ENCODE results near the gene DOK1. TPM values are rescaled to one million over a fixed set of nuclear protein-coding genes. Genes with fewer than 3 reads are reported as not detected.
"Not testable (repeated sequence)": the region's sequence is repeated elsewhere in the genome, so short reads cannot be mapped to it uniquely, and the experiment has no call there.

Gene DOK1
- total and polyA plus RNA-seq, 7 donors, result 16.1 to 24.9 (median 18.2) TPM

DNA sequence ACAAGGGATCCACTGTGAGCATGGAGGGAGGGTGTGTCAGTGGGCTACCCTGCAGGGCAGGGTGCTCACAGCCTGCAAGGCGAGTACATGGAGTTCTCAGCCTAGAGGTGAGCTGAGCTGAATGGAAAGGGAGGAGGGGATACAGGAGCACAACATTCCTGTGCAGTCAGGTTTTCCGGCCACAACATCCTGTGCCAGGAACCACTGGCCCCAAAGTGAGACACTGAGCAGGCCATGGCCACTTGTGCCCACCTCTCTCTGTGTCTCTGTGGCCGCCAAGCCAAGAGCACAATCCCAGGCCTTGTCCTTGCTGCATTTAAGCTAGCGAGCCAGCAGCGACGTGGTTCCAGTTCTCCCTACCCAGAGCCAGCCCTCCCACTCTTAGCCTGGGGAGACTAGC, 6.1 kb downstream of the DOK1 start:
- DNase-seq, result no peak
- intact Hi-C loops (cut with DNase I), result no loop called here
- WGBS, 2 donors, result 78 to 84% methylated on average over 6 of the region's 6 CpGs
- no peak for TF ChIP-seq POLR2AphosphoS5 (IDR thresholded peaks at IDR 0.05)
- no peak for TF ChIP-seq POLR2A (IDR thresholded peaks at IDR 0.05)
- no peak for TF ChIP-seq EP300 (IDR thresholded peaks at IDR 0.05)
- TF ChIP-seq, protein P1, sequence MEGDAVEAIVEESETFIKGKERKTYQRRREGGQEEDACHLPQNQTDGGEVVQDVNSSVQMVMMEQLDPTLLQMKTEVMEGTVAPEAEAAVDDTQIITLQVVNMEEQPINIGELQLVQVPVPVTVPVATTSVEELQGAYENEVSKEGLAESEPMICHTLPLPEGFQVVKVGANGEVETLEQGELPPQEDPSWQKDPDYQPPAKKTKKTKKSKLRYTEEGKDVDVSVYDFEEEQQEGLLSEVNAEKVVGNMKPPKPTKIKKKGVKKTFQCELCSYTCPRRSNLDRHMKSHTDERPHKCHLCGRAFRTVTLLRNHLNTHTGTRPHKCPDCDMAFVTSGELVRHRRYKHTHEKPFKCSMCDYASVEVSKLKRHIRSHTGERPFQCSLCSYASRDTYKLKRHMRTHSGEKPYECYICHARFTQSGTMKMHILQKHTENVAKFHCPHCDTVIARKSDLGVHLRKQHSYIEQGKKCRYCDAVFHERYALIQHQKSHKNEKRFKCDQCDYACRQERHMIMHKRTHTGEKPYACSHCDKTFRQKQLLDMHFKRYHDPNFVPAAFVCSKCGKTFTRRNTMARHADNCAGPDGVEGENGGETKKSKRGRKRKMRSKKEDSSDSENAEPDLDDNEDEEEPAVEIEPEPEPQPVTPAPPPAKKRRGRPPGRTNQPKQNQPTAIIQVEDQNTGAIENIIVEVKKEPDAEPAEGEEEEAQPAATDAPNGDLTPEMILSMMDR (IDR thresholded peaks at IDR 0.05), result no peak
- Histone ChIP-seq H3K4me1 (peaks cover 0 to 5% (median under 1%) of the 10 kb centered on the region in 4 donors), H3K9me3 (no peaks in the 10 kb centered on the region), H3K27me3 (peaks cover 0 to 8% (median 0%) of the 10 kb centered on the region in 3 donors), H3K36me3 (no peaks in the 10 kb centered on the region), H3K27ac (no peak overlapping the region), H3K4me3 (no peak overlapping the region)

DNA sequence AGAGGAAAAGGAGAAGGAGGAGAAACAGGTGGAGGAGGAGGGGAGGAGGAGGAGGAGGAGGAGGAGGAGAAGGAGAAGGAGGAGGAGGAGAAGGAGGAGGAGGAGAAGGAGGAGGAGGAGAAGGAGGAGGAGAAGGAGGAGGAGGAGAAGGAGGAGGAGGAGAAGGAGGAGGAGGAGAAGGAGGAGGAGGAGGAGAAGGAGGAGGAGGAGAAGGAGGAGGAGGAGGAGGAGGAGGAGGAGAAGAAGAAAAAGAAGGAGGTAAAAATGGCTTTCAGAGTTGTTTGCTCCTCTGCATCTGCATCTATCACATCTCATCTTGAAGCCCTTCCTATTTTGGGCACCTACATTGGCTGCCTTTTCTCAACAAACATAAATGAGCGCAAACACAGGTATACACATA, 6.5 kb downstream of the DOK1 start:
- H3K4me1 ChIP-seq; H3K27ac ChIP-seq; DNase-seq; H3K27me3 ChIP-seq; intact Hi-C loops (cut with DNase I); H3K9me3 ChIP-seq; H3K36me3 ChIP-seq; H3K4me3 ChIP-seq: not testable (repeated sequence)
- WGBS, 2 donors, result 95 to 98% methylated on average over 1 of the region's 1 CpG

GRCh38 chr2:74562126-74562775, 7.7 kb downstream of the DOK1 start:
- H3K36me3 ChIP-seq, result no peaks in the 10 kb centered on the region
- TF ChIP-seq POLR2AphosphoS5 (IDR thresholded peaks at IDR 0.05) (no peak), EP300 (IDR thresholded peaks at IDR 0.05) (no peak), POLR2A (IDR thresholded peaks at IDR 0.05) (no peak)
- TF ChIP-seq, protein P1 (IDR thresholded peaks at IDR 0.05), result no peak
- peaks cover 0 to 9% (median 1%) of the 10 kb centered on the region in 4 donors for H3K4me1 ChIP-seq
- no peak overlapping the region for H3K4me3 ChIP-seq
- H3K9me3 ChIP-seq, result no peaks in the 10 kb centered on the region
- intact Hi-C loops (cut with DNase I), result no loop called here
- 86 to 88% methylated on average over 7 of the region's 7 CpGs for WGBS, 2 donors
- H3K27me3 ChIP-seq, result peaks cover 0 to 8% (median 0%) of the 10 kb centered on the region in 3 donors
- H3K27ac ChIP-seq, result no peak overlapping the region
- no peak for DNase-seq

DNA sequence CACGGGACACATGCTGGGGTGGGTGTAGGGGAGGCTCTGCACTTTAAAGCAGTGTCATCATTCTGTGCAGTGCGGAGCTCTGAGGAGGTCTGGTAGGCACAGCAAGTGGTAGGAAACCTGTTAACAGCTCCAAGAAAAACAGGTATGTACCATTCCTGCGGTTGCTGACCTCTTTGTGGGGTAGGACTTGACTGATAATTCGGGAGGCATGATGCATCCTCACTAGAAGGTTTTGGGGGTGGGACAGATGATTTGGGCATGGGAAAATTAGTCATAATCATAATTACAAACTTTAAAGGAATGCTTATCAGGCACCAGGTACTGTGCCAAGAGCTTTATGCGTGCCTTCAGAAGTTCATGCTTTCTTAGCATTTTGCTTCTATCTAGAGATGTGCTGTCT, 9.7 kb downstream of the DOK1 start:
- intact Hi-C loops (cut with DNase I), result no loop called here
- H3K9me3 ChIP-seq, result no peaks in the 10 kb centered on the region
- peaks cover 0 to 15% (median 11%) of the 10 kb centered on the region in 4 donors for H3K4me1 ChIP-seq
- no peak for DNase-seq
- no peak overlapping the region for H3K27ac ChIP-seq
- WGBS, 2 donors, result 89 to 91% methylated on average over 5 of the region's 5 CpGs
- no peak overlapping the region for H3K4me3 ChIP-seq
- TF ChIP-seq, protein P1 (IDR thresholded peaks at IDR 0.05), result no peak
- TF ChIP-seq EP300 (IDR thresholded peaks at IDR 0.05) (no peak), POLR2AphosphoS5 (IDR thresholded peaks at IDR 0.05) (no peak), POLR2A (IDR thresholded peaks at IDR 0.05) (no peak)
- no peaks in the 10 kb centered on the region for H3K36me3 ChIP-seq
- H3K27me3 ChIP-seq, result peaks cover 0 to 8% (median 0%) of the 10 kb centered on the region in 3 donors

DNA sequence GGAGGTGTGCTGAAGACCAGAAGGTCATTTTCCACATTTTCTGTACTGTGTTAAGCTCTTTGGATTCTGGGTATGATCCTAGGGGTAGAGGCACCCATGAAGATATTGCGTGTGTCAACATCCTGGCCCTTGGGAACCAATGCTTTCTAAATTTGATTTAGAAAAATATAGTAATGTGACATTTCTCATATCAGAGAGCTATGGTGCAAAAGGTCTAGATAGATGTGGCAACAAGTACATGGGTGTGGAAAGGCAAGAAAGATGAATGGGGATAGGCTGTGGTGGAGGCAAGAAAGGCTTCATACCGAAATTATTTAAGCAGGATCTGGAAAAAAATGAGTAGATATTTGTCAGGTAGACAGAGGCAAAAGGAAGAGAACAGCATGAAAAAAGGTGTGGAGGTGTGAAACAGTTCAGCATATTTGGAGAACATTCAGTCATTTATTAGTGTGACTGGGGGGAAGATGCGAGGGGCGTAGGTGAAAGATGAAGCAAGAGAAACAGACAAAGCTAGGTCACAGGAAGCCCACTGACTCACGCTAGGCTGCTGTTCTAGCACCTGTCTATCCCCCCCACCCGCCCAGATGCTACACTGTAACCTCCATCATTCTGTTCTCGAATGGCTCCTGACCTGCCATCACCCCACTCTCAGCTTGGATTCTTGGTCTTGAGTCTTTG, 11.7 kb downstream of the DOK1 start:
- Histone ChIP-seq H3K27me3 (peaks cover 0 to 8% (median 0%) of the 10 kb centered on the region in 3 donors), H3K4me1 (peaks cover 0 to 15% (median 11%) of the 10 kb centered on the region in 4 donors), H3K4me3 (no peak overlapping the region), H3K36me3 (no peaks in the 10 kb centered on the region), H3K27ac (peak overlapping the region in 2 of 4 donors; percentile 65 to 67), H3K9me3 (no peaks in the 10 kb centered on the region)
- no peak for DNase-seq
- WGBS, 2 donors, result 73 to 84% methylated on average over 7 of the region's 7 CpGs
- TF ChIP-seq, protein P1 (IDR thresholded peaks at IDR 0.05), result no peak
- intact Hi-C loops (cut with DNase I), result no loop called here
